GM23338 (cell line): Measurements from ENCODE around the gene WSCD2. TPM values are rescaled to one million over a fixed set of nuclear protein-coding genes. Genes with fewer than 3 reads are reported as not detected.

ENCODE experiments used
- ATAC-seq: fragments of 200-7000 bp; cut with Tn5 transposase; 3 replicates; pipeline ENCODE4 v1.9.1; 2020
- DNase-seq: peaks from one replicate; pipeline ENCODE4 v3.0.0-alpha.2; 2015; ENCODE audit warnings: low spot score
- H2AFZ ChIP-seq: fragments of 200-600 bp; sonication (generic); 2 replicates; pipeline ENCODE4 v1.8.0; 2016; ENCODE audit warnings: antibody characterized with exemption, mild to moderate bottlenecking, moderate library complexity
- H3F3A ChIP-seq: fragments of 200-600 bp; sonication (generic); replicated peaks from 2 replicates; pipeline ENCODE4 v1.8.0; 2017; ENCODE audit warnings: antibody characterized with exemption, mixed run types, low read depth
- H3K27ac ChIP-seq: fragments of 200-600 bp; sonication (generic); 2 replicates; pipeline ENCODE4 v1.6.1; 2016; ENCODE audit warnings: low read depth
- H3K27me3 ChIP-seq: fragments of 200-600 bp; sonication (generic); 2 replicates; pipeline ENCODE4 v1.8.0; 2016; ENCODE audit warnings: mild to moderate bottlenecking, mixed run types, moderate library complexity; ENCODE audit not compliant: insufficient read depth
- H3K36me3 ChIP-seq: fragments of 200-600 bp; sonication (generic); 2 replicates; pipeline ENCODE4 v1.8.0; 2016; ENCODE audit warnings: mild to moderate bottlenecking; ENCODE audit not compliant: insufficient read depth
- H3K4me1 ChIP-seq: fragments of 200-600 bp; sonication (generic); 2 replicates; pipeline ENCODE4 v1.8.0; 2016; ENCODE audit warnings: mild to moderate bottlenecking, moderate library complexity; ENCODE audit not compliant: insufficient read depth
- H3K4me2 ChIP-seq: fragments of 200-600 bp; sonication (generic); 2 replicates; pipeline ENCODE4 v1.7.1; 2017; ENCODE audit warnings: mixed run types
- H3K4me3 ChIP-seq: fragments of 200-600 bp; sonication (generic); 2 replicates; pipeline ENCODE4 v1.6.1; 2016; ENCODE audit warnings: mixed run types
- H3K79me2 ChIP-seq: fragments of 200-600 bp; sonication (generic); replicated peaks from 2 replicates; pipeline ENCODE4 v1.8.0; 2017; ENCODE audit warnings: mild to moderate bottlenecking; ENCODE audit not compliant: insufficient read depth
- H3K9me2 ChIP-seq: fragments of 200-600 bp; sonication (generic); 2 replicates; pipeline ENCODE4 v1.8.0; 2017; ENCODE audit not compliant: insufficient read depth
- H4K20me1 ChIP-seq: fragments of 200-600 bp; sonication (generic); replicated peaks from 2 replicates; pipeline ENCODE4 v1.8.0; 2017; ENCODE audit warnings: mild to moderate bottlenecking; ENCODE audit not compliant: insufficient read depth
- H3K27ac Mint-ChIP-seq: 2 replicates; pipeline ENCODE4 v1.8.0; 2020; ENCODE audit warnings: inconsistent platforms, mild to moderate bottlenecking, moderate library complexity, mixed read lengths
- H3K27me3 Mint-ChIP-seq: 3 replicates; pipeline ENCODE4 v1.8.0; 2022; ENCODE audit warnings: low read depth, mild to moderate bottlenecking, moderate library complexity, mixed read lengths, inconsistent platforms; ENCODE audit not compliant: insufficient read depth, poor library complexity
- H3K36me3 Mint-ChIP-seq: 3 replicates; pipeline ENCODE4 v1.8.0; 2021; ENCODE audit warnings: low read depth, mild to moderate bottlenecking, inconsistent platforms, moderate library complexity, mixed read lengths
- H3K4me1 Mint-ChIP-seq: 3 replicates; pipeline ENCODE4 v1.8.0; 2020; ENCODE audit warnings: mild to moderate bottlenecking, inconsistent platforms, mixed read lengths
- H3K4me3 Mint-ChIP-seq: 3 replicates; pipeline ENCODE4 v1.8.0; 2021; ENCODE audit warnings: moderate library complexity, mild to moderate bottlenecking, inconsistent platforms, mixed read lengths
- H3K9me3 Mint-ChIP-seq: 3 replicates; pipeline ENCODE4 v1.8.0; 2020; ENCODE audit warnings: moderate library complexity, mild to moderate bottlenecking, inconsistent platforms, mixed read lengths
- CTCF ChIP-seq, 2 experiments: fragments of 200-600 bp in 1 of 2; sonication (generic) in 1 of 2; conservative IDR thresholded peaks; 2 replicates each; pipeline versions ENCODE4 v1.5.1 to v1.6.1; 2016 to 2017; ENCODE audit warnings: antibody characterized with exemption in 2 of 2, low read depth in 2 of 2, mild to moderate bottlenecking in 2 of 2, moderate library complexity in 1 of 2
- ETS1 ChIP-seq: IDR thresholded peaks from 2 replicates; pipeline ENCODE4 v1.6.1; 2016; ENCODE audit warnings: antibody characterized with exemption
- JUNB ChIP-seq: IDR thresholded peaks from one replicate; pipeline ENCODE4 v1.6.1; 2016; ENCODE audit warnings: antibody characterized with exemption; ENCODE audit not compliant: unreplicated experiment
- NANOG ChIP-seq: IDR thresholded peaks from 2 replicates; pipeline ENCODE4 v1.6.1; 2016; ENCODE audit warnings: antibody characterized with exemption, borderline replicate concordance
- STAT1 ChIP-seq: IDR thresholded peaks from one replicate; pipeline ENCODE4 v1.6.1; 2016; ENCODE audit warnings: antibody characterized with exemption; ENCODE audit not compliant: unreplicated experiment
- ZNF114 ChIP-seq: fragments of 250-450 bp; sonication (Bioruptor Pico); IDR thresholded peaks from 2 replicates; pipeline ENCODE4 v1.5.0; 2020; ENCODE audit warnings: mild to moderate bottlenecking, moderate library complexity
- ZNF462 ChIP-seq: fragments of 250-450 bp; sonication (Bioruptor Pico); IDR thresholded peaks from 2 replicates; pipeline ENCODE4 v1.5.0; 2020; ENCODE audit warnings: mild to moderate bottlenecking, moderate library complexity
- polyA plus RNA-seq: library from polyadenylated mRNA; unstranded; fragments of >200 nt; fragmentation: Nextera tagmentation; extraction: Ambion mirVana; gene quantifications from 2 replicates; pipeline ENCODE4 v1.2.1, GENCODE V29; 2016
- total RNA-seq: library from RNA; depleted of rRNA; stranded (reverse); fragments of >200 nt; shearing (Covaris generic); gene quantifications from 2 replicates; pipeline ENCODE4 v1.2.3, GENCODE V29; 2014
- TF ChIP-seq, protein P1 (sequence below): IDR thresholded peaks from one replicate; pipeline ENCODE4 v1.6.1; 2018; ENCODE audit warnings: antibody characterized with exemption; ENCODE audit not compliant: unreplicated experiment

WSCD2 gene
- total and polyA plus RNA-seq, 2 experiments from 2014 or later = 0.66 to 3.1 TPM

- TF ChIP-seq, protein P1, sequence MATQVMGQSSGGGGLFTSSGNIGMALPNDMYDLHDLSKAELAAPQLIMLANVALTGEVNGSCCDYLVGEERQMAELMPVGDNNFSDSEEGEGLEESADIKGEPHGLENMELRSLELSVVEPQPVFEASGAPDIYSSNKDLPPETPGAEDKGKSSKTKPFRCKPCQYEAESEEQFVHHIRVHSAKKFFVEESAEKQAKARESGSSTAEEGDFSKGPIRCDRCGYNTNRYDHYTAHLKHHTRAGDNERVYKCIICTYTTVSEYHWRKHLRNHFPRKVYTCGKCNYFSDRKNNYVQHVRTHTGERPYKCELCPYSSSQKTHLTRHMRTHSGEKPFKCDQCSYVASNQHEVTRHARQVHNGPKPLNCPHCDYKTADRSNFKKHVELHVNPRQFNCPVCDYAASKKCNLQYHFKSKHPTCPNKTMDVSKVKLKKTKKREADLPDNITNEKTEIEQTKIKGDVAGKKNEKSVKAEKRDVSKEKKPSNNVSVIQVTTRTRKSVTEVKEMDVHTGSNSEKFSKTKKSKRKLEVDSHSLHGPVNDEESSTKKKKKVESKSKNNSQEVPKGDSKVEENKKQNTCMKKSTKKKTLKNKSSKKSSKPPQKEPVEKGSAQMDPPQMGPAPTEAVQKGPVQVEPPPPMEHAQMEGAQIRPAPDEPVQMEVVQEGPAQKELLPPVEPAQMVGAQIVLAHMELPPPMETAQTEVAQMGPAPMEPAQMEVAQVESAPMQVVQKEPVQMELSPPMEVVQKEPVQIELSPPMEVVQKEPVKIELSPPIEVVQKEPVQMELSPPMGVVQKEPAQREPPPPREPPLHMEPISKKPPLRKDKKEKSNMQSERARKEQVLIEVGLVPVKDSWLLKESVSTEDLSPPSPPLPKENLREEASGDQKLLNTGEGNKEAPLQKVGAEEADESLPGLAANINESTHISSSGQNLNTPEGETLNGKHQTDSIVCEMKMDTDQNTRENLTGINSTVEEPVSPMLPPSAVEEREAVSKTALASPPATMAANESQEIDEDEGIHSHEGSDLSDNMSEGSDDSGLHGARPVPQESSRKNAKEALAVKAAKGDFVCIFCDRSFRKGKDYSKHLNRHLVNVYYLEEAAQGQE = no peak
- TF ChIP-seq JUNB (no peak), NANOG (no peak)
Measured at GRCh38 chr12:108167974-108168373, 38.9 kb downstream of the WSCD2 start (continued).

GRCh38 chr12:108169708-108170107 is 40.6 kb downstream of the WSCD2 start:
- Histone ChIP-seq H4K20me1 (no peaks in the 10 kb centered on the region), H3K27ac (no peak overlapping the region), H3F3A (no peaks in the 10 kb centered on the region), H3K36me3 (no peaks in the 10 kb centered on the region), H3K4me3 (no peak overlapping the region), H3K79me2 (no peaks in the 10 kb centered on the region), H3K9me2 (0 out of 2 replicates have a peak, but pooled peaks cover 4% of the 10 kb centered on the region), H3K4me1 (peaks cover 16% of the 10 kb centered on the region), H3K4me2 (no peak overlapping the region), H2AFZ (no peak overlapping the region), H3K27me3 (no peaks in the 10 kb centered on the region)
- Mint-ChIP-seq H3K27me3 (peaks cover 14% of the 10 kb centered on the region), H3K4me1 (peaks cover 26% of the 10 kb centered on the region), H3K9me3 (no peaks in the 10 kb centered on the region), H3K27ac (no peak overlapping the region), H3K36me3 (no peaks in the 10 kb centered on the region), H3K4me3 (no peak overlapping the region)
- DNase-seq = no peak
- ATAC-seq = no peak
- TF ChIP-seq STAT1 (no peak), ETS1 (no peak), JUNB (no peak), ZNF114 (CRISPR knock-in tag) (no peak), NANOG (no peak), ZNF462 (CRISPR knock-in tag) (no peak), CTCF (conservative IDR thresholded peaks at IDR 0.05; ENCODE audit: low read depth in 2 of 2) (no peak)
- TF ChIP-seq, protein P1 = no peak
